ENCODE results near the gene C4orf46.
"Not testable (repeated sequence)": the region's sequence is repeated elsewhere in the genome, so short reads cannot be mapped to it uniquely, and the experiment has no call there.

Gene C4orf46

DNA sequence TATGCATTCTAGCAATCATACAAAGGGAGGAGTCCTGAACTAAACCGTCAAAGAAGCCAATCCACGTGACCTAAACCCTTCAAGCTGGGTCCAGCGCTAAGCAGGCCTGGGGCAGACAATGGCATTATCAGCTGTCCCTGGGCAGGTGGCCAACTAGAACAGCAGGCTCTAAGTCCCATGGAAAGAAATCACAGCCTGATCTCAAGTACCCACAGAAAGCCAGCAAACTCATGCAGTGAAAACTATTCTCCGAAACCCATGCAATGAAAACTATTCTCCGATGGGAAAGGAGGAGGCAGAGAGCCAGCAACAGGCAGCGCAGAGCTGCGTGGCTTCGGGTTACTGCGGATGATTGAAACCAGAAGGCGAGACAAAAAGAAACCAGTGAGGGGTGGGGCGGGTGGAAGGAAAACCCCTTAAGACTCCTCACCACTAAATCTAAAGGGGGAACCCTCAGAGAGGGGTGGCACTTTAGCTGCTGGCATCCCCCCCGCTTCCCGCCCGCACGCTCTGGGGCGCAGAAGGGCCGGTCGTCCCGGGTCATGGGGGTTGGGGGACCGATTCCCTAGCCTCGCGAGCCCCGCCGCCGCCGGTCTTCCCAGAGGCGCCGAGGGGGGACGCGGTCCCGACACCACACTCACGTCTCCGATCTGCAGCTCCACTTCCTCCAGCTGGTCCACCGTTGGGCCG, 567 bp downstream of the C4orf46 start:
- ChIA-PET POLR2A (interaction anchor here (0.8 kb wide), 1 partner anchor 424 kb away, joined by 3 read pairs; no protein-coding TSS in a partner anchor), CTCF (interaction anchor here (0.9 to 3.4 kb wide), 7 partner anchors 182 to 775 kb away, joined by 3 to 14 read pairs (median 3); no protein-coding TSS in a partner anchor)
- peak; percentile 14 for DNase-seq (ENCODE audit: low read depth, low spot score)
- H3K4me3 ChIP-seq (ENCODE audit: low read depth, low read length): peak overlapping the region; percentile 89
- TF ChIP-seq, protein P1, sequence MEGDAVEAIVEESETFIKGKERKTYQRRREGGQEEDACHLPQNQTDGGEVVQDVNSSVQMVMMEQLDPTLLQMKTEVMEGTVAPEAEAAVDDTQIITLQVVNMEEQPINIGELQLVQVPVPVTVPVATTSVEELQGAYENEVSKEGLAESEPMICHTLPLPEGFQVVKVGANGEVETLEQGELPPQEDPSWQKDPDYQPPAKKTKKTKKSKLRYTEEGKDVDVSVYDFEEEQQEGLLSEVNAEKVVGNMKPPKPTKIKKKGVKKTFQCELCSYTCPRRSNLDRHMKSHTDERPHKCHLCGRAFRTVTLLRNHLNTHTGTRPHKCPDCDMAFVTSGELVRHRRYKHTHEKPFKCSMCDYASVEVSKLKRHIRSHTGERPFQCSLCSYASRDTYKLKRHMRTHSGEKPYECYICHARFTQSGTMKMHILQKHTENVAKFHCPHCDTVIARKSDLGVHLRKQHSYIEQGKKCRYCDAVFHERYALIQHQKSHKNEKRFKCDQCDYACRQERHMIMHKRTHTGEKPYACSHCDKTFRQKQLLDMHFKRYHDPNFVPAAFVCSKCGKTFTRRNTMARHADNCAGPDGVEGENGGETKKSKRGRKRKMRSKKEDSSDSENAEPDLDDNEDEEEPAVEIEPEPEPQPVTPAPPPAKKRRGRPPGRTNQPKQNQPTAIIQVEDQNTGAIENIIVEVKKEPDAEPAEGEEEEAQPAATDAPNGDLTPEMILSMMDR (IDR thresholded peaks at IDR 0.05; ENCODE audit: insufficient read depth, low read length, missing control alignments): no peak

DNA sequence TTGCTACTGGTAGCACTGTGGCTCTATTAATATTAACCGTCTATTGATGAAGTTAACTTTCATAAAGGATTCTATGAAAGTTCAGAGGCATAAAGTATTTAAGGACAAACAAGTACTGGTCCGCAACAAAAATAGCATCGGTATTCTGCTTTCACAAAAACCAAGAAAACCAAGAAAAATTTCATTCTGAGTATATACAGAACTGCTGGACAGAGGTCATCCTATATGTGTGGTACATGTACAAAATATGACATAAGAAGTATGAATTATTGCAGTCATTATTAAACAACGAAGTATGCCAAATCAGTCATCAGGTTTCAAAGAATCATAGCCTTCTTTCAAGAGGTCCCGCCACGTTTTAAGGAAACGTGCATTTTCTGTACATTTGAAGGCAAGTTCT, 2.4 kb downstream of the C4orf46 start:
- CTCF ChIA-PET: interaction anchor here (1.4 to 3.4 kb wide), 2 partner anchors 17 to 414 kb away, joined by 4 to 14 read pairs; no protein-coding TSS in a partner anchor
- no peak for DNase-seq (ENCODE audit: low read depth, low spot score)
- TF ChIP-seq, protein P1 (IDR thresholded peaks at IDR 0.05; ENCODE audit: insufficient read depth, low read length, missing control alignments): no peak
- POLR2A ChIA-PET: no interaction called here
- no peak overlapping the region for H3K4me3 ChIP-seq (ENCODE audit: low read depth, low read length)

DNA sequence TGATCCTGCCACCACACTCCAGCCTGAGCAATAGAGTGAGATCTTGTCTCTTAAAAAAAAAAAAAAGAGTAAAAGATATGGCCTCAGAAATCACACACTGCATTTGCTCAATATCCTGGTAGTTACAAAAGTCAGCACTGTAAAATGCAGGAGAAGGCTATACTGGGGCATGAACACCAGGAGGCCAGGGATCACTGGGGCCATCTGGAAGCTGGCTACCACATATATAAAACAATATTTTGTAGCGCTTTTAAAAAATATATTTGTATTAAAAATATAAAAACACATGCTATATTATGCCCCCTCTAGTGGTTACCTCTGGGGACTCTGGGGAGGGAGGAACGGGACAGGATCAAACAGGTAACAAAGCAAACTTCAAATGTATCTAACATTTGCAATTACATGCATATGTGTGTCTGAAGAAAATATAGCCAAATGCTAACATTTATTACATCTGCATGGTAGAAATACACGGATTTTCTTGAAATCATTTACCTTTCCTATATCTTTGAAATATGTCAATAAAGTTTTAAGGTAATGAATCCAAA, 4.0 kb downstream of the C4orf46 start:
- TF ChIP-seq, protein P1 (IDR thresholded peaks at IDR 0.05; ENCODE audit: insufficient read depth, low read length, missing control alignments): peak; percentile 3
- CTCF ChIA-PET: interaction anchor here (0.8 to 1.8 kb wide), 2 partner anchors 10 to 413 kb away, joined by 3 to 7 read pairs; no protein-coding TSS in a partner anchor
- POLR2A ChIA-PET: no interaction called here
- H3K4me3 ChIP-seq (ENCODE audit: low read depth, low read length): no peak overlapping the region
- DNase-seq (ENCODE audit: low read depth, low spot score): no peak

DNA sequence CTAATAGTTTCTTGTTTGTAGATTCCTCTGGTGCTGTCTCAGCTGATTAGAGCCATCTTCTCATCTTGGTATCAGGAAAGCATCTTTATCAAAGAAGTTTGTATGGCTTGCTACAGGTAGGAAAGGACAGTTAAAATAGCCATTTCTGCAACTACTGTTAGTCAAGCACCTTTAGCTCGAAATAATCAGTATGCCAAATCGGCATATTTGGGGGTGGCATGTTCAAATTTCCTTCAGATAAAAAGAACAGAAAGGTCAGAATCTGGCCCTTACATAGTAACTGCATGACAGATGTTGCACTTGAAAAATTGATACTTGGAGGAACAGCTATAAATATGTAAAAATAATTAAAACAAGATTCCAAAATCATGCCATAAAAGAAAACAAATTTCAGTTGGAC, 4.8 kb downstream of the C4orf46 start:
- DNase-seq (ENCODE audit: low read depth, low spot score): no peak
- no peak overlapping the region for H3K4me3 ChIP-seq (ENCODE audit: low read depth, low read length)
- CTCF ChIA-PET: interaction anchor here (0.8 to 1.8 kb wide), 2 partner anchors 9 to 412 kb away, joined by 3 to 7 read pairs; no protein-coding TSS in a partner anchor
- POLR2A ChIA-PET: no interaction called here
- TF ChIP-seq, protein P1 (IDR thresholded peaks at IDR 0.05; ENCODE audit: insufficient read depth, low read length, missing control alignments): no peak

DNA sequence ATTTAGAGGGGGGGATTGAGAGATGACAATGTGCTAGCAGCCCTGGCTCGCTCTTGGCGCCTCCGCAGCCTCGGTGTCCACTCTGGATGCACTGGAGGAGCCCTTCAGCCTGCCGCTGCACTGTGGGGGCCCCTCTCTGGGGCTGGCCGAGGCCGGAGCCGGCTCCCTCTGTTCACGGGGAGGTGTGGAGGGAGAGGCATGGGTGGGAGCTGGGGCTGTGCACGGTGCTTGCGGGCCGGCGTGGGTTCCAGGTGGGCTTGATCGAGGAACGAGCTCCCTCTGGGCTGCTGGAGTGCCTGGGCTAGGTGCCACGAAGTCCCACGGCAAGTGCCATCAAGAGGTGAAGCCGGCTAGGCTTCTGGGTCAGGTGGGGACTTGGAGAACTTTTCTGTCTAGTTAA, 6.9 kb downstream of the C4orf46 start:
- DNase-seq (ENCODE audit: low read depth, low spot score): no peak
- H3K4me3 ChIP-seq (ENCODE audit: low read depth, low read length): no peak overlapping the region
- TF ChIP-seq, protein P1 (IDR thresholded peaks at IDR 0.05; ENCODE audit: insufficient read depth, low read length, missing control alignments): no peak
- ChIA-PET CTCF (interaction anchor here (1.4 kb wide), 1 partner anchor 9 kb away, joined by 5 read pairs; no protein-coding TSS in a partner anchor), POLR2A (no interaction called here)

DNA sequence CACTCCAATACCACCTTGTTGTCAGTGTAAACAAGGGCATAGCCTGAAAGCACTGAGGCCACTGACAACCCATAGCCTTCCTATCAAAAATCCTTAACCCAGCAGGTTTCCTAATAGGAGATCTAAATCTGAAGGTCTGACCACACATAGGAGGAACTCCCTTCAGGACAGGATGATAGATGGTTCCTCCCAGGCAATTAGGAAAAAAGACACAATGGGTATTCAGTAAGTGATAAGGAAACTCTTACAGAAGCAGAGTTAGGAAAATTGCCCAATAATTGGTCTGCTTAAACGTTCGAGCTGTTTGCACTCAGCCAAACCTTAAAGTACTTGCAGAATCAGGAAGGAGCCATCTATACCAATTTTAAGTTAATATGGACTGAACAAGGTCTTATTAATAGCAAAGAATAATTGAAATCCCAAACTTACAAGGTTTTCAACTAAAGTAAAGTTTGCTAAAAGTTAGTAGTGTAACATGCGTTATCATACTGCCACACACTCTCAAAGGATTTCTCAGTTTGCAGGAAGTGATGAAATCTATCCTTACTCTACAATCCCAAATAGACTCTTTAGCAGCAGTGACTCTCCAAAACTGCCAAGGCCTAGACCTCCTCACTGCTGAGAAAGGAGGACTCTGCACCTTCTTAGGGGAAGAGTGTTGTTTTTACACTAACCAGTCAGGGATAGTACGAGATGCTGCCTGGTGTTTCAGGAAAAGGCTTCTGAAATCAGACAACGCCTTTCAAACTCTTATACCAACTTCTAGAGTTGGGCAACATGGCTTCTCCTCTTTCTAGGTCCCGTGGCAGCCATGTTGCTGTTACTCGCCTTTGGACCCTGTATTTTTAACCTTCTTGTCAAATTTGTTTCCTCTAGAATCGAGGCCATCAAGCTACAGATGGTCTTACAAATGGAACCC, 7.7 kb downstream of the C4orf46 start:
- CTCF ChIA-PET; POLR2A ChIA-PET; H3K4me3 ChIP-seq (ENCODE audit: low read depth, low read length); DNase-seq (ENCODE audit: low read depth, low spot score): not testable (repeated sequence)

DNA sequence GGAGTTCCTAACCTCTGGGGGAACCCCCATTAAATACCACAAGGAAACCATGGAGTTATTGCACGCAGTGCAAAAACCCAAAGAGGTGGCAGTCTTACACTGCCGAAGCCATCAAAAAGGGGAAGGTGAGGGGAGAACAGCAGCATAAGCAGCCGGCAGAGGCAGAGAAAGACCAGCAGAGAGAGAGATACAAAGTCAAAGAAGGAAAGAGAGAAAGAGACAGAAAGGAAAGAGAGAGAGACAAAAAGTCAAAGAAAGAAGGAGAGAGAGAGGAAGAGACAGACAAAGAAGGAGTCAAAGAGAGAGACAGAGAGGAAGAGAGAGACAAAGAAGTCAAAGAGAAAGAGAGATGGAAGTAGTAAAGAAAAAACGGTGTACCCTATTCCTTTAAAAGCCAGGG, 8.4 kb downstream of the C4orf46 start:
- CTCF ChIA-PET; DNase-seq (ENCODE audit: low read depth, low spot score): not testable (repeated sequence)

More for the DNA sequence above, 8.4 kb downstream of the C4orf46 start:
- POLR2A ChIA-PET; H3K4me3 ChIP-seq (ENCODE audit: low read depth, low read length): not testable (repeated sequence)
